Keratinocyte (primary cell): Measurements from ENCODE around the gene CMBL. TPM values are rescaled to one million over a fixed set of nuclear protein-coding genes. Genes with fewer than 3 reads are reported as not detected.
"Not testable (repeated sequence)": the region's sequence is repeated elsewhere in the genome, so short reads cannot be mapped to it uniquely, and the experiment has no call there.

Experiments
- DNase-seq: peaks from one replicate; pipeline ENCODE4 v3.0.0-alpha.2; 2011; ENCODE audit warnings: low read depth, missing footprints, low spot score
- FAIRE-seq: peaks from 2 replicates; lab custom pipeline; 2011; peaks lifted over from hg19 to GRCh38; lab: Jason Lieb, UNC
- H2AFZ ChIP-seq: 2 replicates; pipeline ENCODE4 v1.6.0; 2012; ENCODE audit warnings: low read length, control low read depth, inconsistent platforms; ENCODE audit not compliant: control insufficient read depth
- H3K27ac ChIP-seq: 2 replicates; pipeline ENCODE4 v1.5.1; 2011; ENCODE audit warnings: low read length; ENCODE audit not compliant: control insufficient read depth, insufficient read depth
- H3K27me3 ChIP-seq: 3 replicates; pipeline ENCODE4 v1.6.0; 2011; ENCODE audit warnings: low read length; ENCODE audit not compliant: control insufficient read depth, insufficient read depth; ENCODE audit errors: extremely low read depth
- H3K36me3 ChIP-seq, 2 experiments: 2 replicates in 1 of 2; 3 replicates in 1 of 2; pipeline ENCODE4 v1.5.1; 2011; ENCODE audit warnings: low read length in 2 of 2, mild to moderate bottlenecking in 1 of 2; ENCODE audit not compliant: control insufficient read depth in 2 of 2, insufficient read depth in 2 of 2; ENCODE audit errors: extremely low read depth in 1 of 2
- H3K4me1 ChIP-seq: 3 replicates; pipeline ENCODE4 v1.5.1; 2011; ENCODE audit warnings: low read length; ENCODE audit not compliant: control insufficient read depth, insufficient read depth; ENCODE audit errors: extremely low read depth
- H3K4me2 ChIP-seq: 3 replicates; pipeline ENCODE4 v1.6.0; 2011; ENCODE audit warnings: low read depth, low read length; ENCODE audit not compliant: control insufficient read depth, insufficient read depth; ENCODE audit errors: extremely low read depth
- H3K4me3 ChIP-seq, 3 experiments: fragments of 200-600 bp in 1 of 3; sonication (generic) in 1 of 3; 2 replicates in 2 of 3; 3 replicates in 1 of 3; pipeline ENCODE4 v1.5.1; 2011 to 2016; ENCODE audit warnings: low read length in 3 of 3, mild to moderate bottlenecking in 3 of 3, control low read depth in 2 of 3, inconsistent platforms in 1 of 3, low read depth in 1 of 3, mixed read lengths in 1 of 3, mixed run types in 1 of 3, moderate library complexity in 1 of 3; ENCODE audit not compliant: control insufficient read depth in 2 of 3, insufficient read depth in 2 of 3; ENCODE audit errors: extremely low read depth in 1 of 3
- H3K79me2 ChIP-seq: 2 replicates; pipeline ENCODE4 v1.6.0; 2012; ENCODE audit warnings: low read length; ENCODE audit not compliant: control insufficient read depth, insufficient read depth
- H3K9ac ChIP-seq: 3 replicates; pipeline ENCODE4 v1.6.0; 2011; ENCODE audit warnings: low read length; ENCODE audit not compliant: control insufficient read depth, insufficient read depth; ENCODE audit errors: extremely low read depth
- H3K9me1 ChIP-seq: 3 replicates; pipeline ENCODE4 v1.6.0; 2011; ENCODE audit warnings: low read length; ENCODE audit not compliant: control insufficient read depth, insufficient read depth; ENCODE audit errors: extremely low read depth
- H3K9me3 ChIP-seq: 2 replicates; pipeline ENCODE4 v1.5.1; 2012; ENCODE audit warnings: low read depth, low read length; ENCODE audit not compliant: control insufficient read depth
- H4K20me1 ChIP-seq: 3 replicates; pipeline ENCODE4 v1.6.0; 2011; ENCODE audit warnings: low read length; ENCODE audit not compliant: control insufficient read depth, insufficient read depth; ENCODE audit errors: extremely low read depth
- CTCF ChIP-seq, 3 experiments: IDR thresholded peaks in 1 of 3; conservative IDR thresholded peaks in 1 of 3; optimal IDR thresholded peaks in 1 of 3; 2 replicates in 2 of 3; 3 replicates in 1 of 3; pipeline versions ENCODE3 to v1.5.1; 2011; ENCODE audit warnings: low read length in 3 of 3, mild to moderate bottlenecking in 3 of 3, moderate library complexity in 2 of 3, control low read depth in 1 of 3, inconsistent platforms in 1 of 3; ENCODE audit not compliant: insufficient read depth in 2 of 3; ENCODE audit errors: extremely low read depth in 1 of 3
- EZH2 ChIP-seq: IDR thresholded peaks from one replicate; pipeline ENCODE4 v1.6.1; 2012; ENCODE audit warnings: inconsistent platforms, mild to moderate bottlenecking, low read length, moderate library complexity
- dilution Hi-C: fragments of 300-500 bp; cut with MboI; formaldehyde crosslinking; loops from one replicate; pipeline ENCODE4 v1.7.0; 2020; ENCODE audit warnings: low sequenced_read_pairs; ENCODE audit not compliant: extremely low pct_ligation_motif_present
- polyA plus RNA-seq, 5 experiments: library from polyadenylated mRNA; depleted of rRNA in 3 of 5; stranded (reverse) in 3 of 5; stranded (forward) in 1 of 5; unstranded in 1 of 5; fragments of >200 nt; gene quantifications; 1 replicate in 1 of 5; 2 replicates in 3 of 5; 3 replicates in 1 of 5; pipeline versions ENCODE4 v1.2.1 to v1.2.3, GENCODE V29; 2011 to 2012; ENCODE audit warnings: missing spikeins in 2 of 5, low read depth in 1 of 5, low replicate concordance in 1 of 5

Gene CMBL
- polyA plus RNA-seq, 1 donor (not counting 4 experiments of a cell fraction or from before 2014, with no cell fraction given), result 9.1 TPM

DNA sequence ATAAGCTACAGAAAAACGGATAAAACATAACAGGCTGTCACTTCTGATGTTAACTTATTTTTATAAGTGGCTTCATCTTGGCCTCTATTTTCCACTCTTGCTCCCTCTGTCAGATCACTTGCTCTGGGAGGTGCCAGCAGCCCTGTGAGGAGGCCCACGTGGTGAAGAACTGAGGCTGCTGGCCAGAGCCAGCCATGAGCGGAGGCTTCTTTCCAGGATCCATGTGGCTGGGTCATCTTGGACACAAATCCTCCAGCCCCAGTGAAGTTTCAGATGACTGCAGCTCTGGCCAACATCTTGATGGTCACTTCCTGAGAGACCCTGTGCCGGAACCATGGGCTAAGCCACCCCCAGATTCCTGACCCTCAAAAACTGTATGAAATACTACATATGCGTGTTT is 7.5 kb upstream of the CMBL start:
- TF ChIP-seq EZH2 (no peak), CTCF (optimal IDR thresholded peaks at IDR 0.05 in 1 of 3, IDR thresholded peaks at IDR 0.05 in 1 of 3, conservative IDR thresholded peaks at IDR 0.05 in 1 of 3; ENCODE audit: extremely low read depth in 1 of 3, insufficient read depth in 2 of 3, low read length in 3 of 3) (no peak)
- Histone ChIP-seq H3K27ac (no peak overlapping the region), H3K27me3 (no peaks in the 10 kb centered on the region), H4K20me1 (no peaks in the 10 kb centered on the region), H3K4me1 (peaks cover 8% of the 10 kb centered on the region), H3K36me3 (no peaks in the 10 kb centered on the region), H3K9me1 (no peaks in the 10 kb centered on the region), H3K4me2 (no peak overlapping the region), H3K79me2 (no peaks in the 10 kb centered on the region), H3K4me3 (no peak overlapping the region), H3K9me3 (no peaks in the 10 kb centered on the region), H3K9ac (no peak overlapping the region), H2AFZ (no peak overlapping the region)
- dilution Hi-C loops, result no loop called here
- DNase-seq (no peak), FAIRE-seq (no peak)

GRCh38 chr5:10311595-10312425 is 4.1 kb upstream of the CMBL start:
- Histone ChIP-seq H3K9ac (no peak overlapping the region), H3K9me1 (no peaks in the 10 kb centered on the region), H2AFZ (no peak overlapping the region), H3K27ac (no peak overlapping the region), H3K79me2 (no peaks in the 10 kb centered on the region), H3K27me3 (no peaks in the 10 kb centered on the region), H3K36me3 (no peaks in the 10 kb centered on the region), H3K4me3 (no peak overlapping the region), H3K4me2 (no peak overlapping the region), H4K20me1 (no peaks in the 10 kb centered on the region), H3K9me3 (no peaks in the 10 kb centered on the region), H3K4me1 (peaks cover 27% of the 10 kb centered on the region)
- dilution Hi-C loops, result no loop called here
- TF ChIP-seq CTCF (optimal IDR thresholded peaks at IDR 0.05 in 1 of 3, IDR thresholded peaks at IDR 0.05 in 1 of 3, conservative IDR thresholded peaks at IDR 0.05 in 1 of 3; ENCODE audit: extremely low read depth in 1 of 3, insufficient read depth in 2 of 3, low read length in 3 of 3) (no peak), EZH2 (no peak)
- no peak for DNase-seq
- no peak for FAIRE-seq

DNA sequence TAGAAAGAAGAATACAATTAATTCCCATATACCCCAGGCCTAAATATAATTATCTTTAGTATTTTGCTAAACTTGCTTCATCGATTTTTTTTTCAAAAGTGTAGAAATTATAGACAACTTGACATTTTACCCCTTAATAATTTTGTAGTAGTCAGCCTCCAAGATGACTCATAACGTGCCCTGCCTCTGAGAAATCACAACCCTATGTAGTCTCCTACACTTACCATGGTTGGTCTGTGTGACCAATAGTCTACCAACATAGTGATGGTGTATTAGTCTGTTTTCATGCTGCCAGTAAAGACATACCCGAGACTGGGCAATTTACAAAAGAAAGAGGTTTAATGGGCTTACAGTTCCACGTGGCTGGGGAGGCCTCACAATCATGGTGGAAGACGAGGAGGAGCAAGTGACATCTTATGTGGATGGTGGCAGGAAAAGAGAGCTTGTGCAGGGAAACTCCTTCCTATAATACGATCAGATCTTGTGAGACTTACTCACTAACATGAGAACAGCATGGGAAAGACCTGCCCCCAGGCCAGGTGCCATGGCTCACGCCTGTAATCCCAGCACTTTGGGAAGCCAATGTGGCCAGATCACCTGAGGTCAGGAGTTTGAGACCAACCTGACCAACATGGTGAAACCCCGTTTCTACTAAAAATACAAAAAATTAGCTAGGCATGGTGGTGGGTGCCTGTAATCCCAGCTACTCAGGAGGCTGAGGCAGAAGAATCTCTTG is 3.3 kb upstream of the CMBL start:
- Histone ChIP-seq H3K27ac (peak overlapping the region; percentile 70), H3K4me1 (peaks cover 34% of the 10 kb centered on the region)
- H3K9ac ChIP-seq, DNase-seq, H3K4me2 ChIP-seq, dilution Hi-C loops, H3K36me3 ChIP-seq, H2AFZ ChIP-seq, H3K79me2 ChIP-seq, FAIRE-seq, H3K4me3 ChIP-seq, H4K20me1 ChIP-seq, H3K27me3 ChIP-seq, H3K9me3 ChIP-seq, H3K9me1 ChIP-seq: not testable (repeated sequence)
